Omental fat pad (tissue), 4 donors: Measurements from ENCODE around the gene CDH23. TPM values are rescaled to one million over a fixed set of nuclear protein-coding genes. Genes with fewer than 3 reads are reported as not detected.
A peak's percentile ranks its signal among the peaks of the same experiment; 100 is the strongest.

Experiments used
- ATAC-seq: fragments of 150-250 bp; one replicate; pipeline ENCODE4 v1.9.1; 2016; ENCODE audit warnings: mild to moderate bottlenecking, moderate library complexity; ENCODE audit not compliant: low FRiP score
- DNase-seq: peaks from one replicate; pipeline ENCODE4 v3.0.0-alpha.2; 2019; ENCODE audit warnings: low spot score
- CTCF ChIP-seq, 3 donors: fragments of 450-650 bp; IDR thresholded peaks; one replicate each; pipeline ENCODE4 v1.5.1; 2016 to 2017; ENCODE audit warnings: antibody characterized with exemption in 3 of 3, mild to moderate bottlenecking in 3 of 3, moderate library complexity in 2 of 3
- total RNA-seq, 4 donors: library from RNA; depleted of rRNA; stranded (reverse); fragments of >200 nt; gene quantifications; one replicate each; pipeline ENCODE4 v1.1.0, GENCODE V29; 2016

Gene CDH23
- total RNA-seq, 4 donors from 2014 or later, result 25.3 to 41.9 (median 34.4) TPM

- TF ChIP-seq CTCF (IDR thresholded peaks at IDR 0.05), result no peak
- DNase-seq (no peak), ATAC-seq (no peak)
These were observed 413.5 kb downstream of the CDH23 start for GRCh38 chr10:71810048-71810750.

GRCh38 chr10:71811351-71811750 lies 414.6 kb downstream of the CDH23 start:
- no peak for TF ChIP-seq CTCF (IDR thresholded peaks at IDR 0.05)
- no peak for ATAC-seq
- no peak for DNase-seq

- ATAC-seq (peak; percentile 60), DNase-seq (no peak)
- TF ChIP-seq CTCF (IDR thresholded peaks at IDR 0.05), result peak in 1 of 3 donors; percentile 50
These were observed 415.5 kb downstream of the CDH23 start for GRCh38 chr10:71812016-71812912.

- DNase-seq (no peak), ATAC-seq (peak; percentile 9)
- TF ChIP-seq CTCF (IDR thresholded peaks at IDR 0.05), result no peak
These were observed 416.3 kb downstream of the CDH23 start for GRCh38 chr10:71812913-71813590.

- DNase-seq (no peak), ATAC-seq (no peak)
- TF ChIP-seq CTCF (IDR thresholded peaks at IDR 0.05), result no peak
These were observed 418.2 kb downstream of the CDH23 start for GRCh38 chr10:71814922-71815411.

- no peak for DNase-seq
- no peak for ATAC-seq
- no peak for TF ChIP-seq CTCF (IDR thresholded peaks at IDR 0.05)
These were observed 418.9 kb downstream of the CDH23 start for GRCh38 chr10:71815515-71816130.
